Body of pancreas (tissue), 4 donors: Measurements from ENCODE around the gene WWOX.

Experiments used
- CTCF ChIP-seq, 7 experiments: fragments of 450-650 bp in 4 of 7; fragments of 200-600 bp in 3 of 7; sonication (generic) in 3 of 7; IDR thresholded peaks; one replicate each; pipeline ENCODE4 v1.5.1; 2016 to 2019; ENCODE audit warnings: antibody characterized with exemption in 7 of 7
- POLR2A ChIP-seq, 3 donors: fragments of 450-650 bp; IDR thresholded peaks; one replicate each; pipeline ENCODE4 v1.6.1; 2016; ENCODE audit warnings: antibody characterized with exemption in 3 of 3, mild to moderate bottlenecking in 2 of 3

GRCh38 chr16:78784771-78785170 is 685.3 kb downstream of the WWOX start:
- TF ChIP-seq POLR2A (IDR thresholded peaks at IDR 0.05), result no peak
- no peak for TF ChIP-seq CTCF (IDR thresholded peaks at IDR 0.05)
